Measurements from ENCODE around the gene TTC6. TPM values are rescaled to one million over a fixed set of nuclear protein-coding genes. Genes with fewer than 3 reads are reported as not detected.

Gene TTC6
- polyA plus RNA-seq, 1 donor from 2014 or later = not detected

DNA sequence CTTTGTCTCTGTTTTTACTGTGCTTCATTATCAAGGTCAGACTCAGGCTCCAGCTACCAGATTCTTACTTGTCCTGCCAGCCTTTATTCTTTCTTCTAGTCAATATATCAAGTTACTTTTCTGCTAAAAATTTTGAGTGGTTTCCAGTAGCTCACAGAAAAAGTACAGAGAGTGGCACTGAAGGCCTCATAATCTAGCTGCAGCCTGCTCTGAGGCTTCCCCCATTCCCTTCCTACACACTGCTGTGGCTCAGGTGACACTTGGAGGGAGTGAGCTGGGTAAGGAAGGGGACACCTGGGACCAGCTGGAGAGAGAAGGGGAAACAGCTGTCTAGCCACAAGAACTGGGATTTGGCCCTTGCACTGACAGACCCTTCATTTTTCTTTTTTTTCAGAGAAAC lies 25.4 kb downstream of the TTC6 start:
- TF ChIP-seq POLR2AphosphoS5 (IDR thresholded peaks at IDR 0.05) (no peak), SMC3 (conservative IDR thresholded peaks at IDR 0.05; ENCODE audit: poor library complexity) (no peak), MXI1 (conservative IDR thresholded peaks at IDR 0.05; ENCODE audit: poor library complexity, severe bottlenecking) (no peak), RAD21 (conservative IDR thresholded peaks at IDR 0.05) (no peak), EP300 (conservative IDR thresholded peaks at IDR 0.05; ENCODE audit: poor library complexity, severe bottlenecking) (no peak), TAF1 (IDR thresholded peaks at IDR 0.05; ENCODE audit: low read depth) (no peak), EZH2 (IDR thresholded peaks at IDR 0.05; ENCODE audit: borderline replicate concordance, insufficient read depth, low read length, poor library complexity, severe bottlenecking) (no peak)
- TF ChIP-seq, protein P1, sequence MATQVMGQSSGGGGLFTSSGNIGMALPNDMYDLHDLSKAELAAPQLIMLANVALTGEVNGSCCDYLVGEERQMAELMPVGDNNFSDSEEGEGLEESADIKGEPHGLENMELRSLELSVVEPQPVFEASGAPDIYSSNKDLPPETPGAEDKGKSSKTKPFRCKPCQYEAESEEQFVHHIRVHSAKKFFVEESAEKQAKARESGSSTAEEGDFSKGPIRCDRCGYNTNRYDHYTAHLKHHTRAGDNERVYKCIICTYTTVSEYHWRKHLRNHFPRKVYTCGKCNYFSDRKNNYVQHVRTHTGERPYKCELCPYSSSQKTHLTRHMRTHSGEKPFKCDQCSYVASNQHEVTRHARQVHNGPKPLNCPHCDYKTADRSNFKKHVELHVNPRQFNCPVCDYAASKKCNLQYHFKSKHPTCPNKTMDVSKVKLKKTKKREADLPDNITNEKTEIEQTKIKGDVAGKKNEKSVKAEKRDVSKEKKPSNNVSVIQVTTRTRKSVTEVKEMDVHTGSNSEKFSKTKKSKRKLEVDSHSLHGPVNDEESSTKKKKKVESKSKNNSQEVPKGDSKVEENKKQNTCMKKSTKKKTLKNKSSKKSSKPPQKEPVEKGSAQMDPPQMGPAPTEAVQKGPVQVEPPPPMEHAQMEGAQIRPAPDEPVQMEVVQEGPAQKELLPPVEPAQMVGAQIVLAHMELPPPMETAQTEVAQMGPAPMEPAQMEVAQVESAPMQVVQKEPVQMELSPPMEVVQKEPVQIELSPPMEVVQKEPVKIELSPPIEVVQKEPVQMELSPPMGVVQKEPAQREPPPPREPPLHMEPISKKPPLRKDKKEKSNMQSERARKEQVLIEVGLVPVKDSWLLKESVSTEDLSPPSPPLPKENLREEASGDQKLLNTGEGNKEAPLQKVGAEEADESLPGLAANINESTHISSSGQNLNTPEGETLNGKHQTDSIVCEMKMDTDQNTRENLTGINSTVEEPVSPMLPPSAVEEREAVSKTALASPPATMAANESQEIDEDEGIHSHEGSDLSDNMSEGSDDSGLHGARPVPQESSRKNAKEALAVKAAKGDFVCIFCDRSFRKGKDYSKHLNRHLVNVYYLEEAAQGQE (IDR thresholded peaks at IDR 0.05; ENCODE audit: borderline replicate concordance) = no peak
- TF ChIP-seq, protein P2, sequence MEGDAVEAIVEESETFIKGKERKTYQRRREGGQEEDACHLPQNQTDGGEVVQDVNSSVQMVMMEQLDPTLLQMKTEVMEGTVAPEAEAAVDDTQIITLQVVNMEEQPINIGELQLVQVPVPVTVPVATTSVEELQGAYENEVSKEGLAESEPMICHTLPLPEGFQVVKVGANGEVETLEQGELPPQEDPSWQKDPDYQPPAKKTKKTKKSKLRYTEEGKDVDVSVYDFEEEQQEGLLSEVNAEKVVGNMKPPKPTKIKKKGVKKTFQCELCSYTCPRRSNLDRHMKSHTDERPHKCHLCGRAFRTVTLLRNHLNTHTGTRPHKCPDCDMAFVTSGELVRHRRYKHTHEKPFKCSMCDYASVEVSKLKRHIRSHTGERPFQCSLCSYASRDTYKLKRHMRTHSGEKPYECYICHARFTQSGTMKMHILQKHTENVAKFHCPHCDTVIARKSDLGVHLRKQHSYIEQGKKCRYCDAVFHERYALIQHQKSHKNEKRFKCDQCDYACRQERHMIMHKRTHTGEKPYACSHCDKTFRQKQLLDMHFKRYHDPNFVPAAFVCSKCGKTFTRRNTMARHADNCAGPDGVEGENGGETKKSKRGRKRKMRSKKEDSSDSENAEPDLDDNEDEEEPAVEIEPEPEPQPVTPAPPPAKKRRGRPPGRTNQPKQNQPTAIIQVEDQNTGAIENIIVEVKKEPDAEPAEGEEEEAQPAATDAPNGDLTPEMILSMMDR (IDR thresholded peaks at IDR 0.05; ENCODE audit: poor library complexity, severe bottlenecking) = no peak
- Histone ChIP-seq H3K9me3 (ENCODE audit: low read length) (no peaks in the 10 kb centered on the region), H3K9me2 (ENCODE audit: insufficient read depth, low read length) (no peaks in the 10 kb centered on the region), H3K27ac (ENCODE audit: low read length) (no peak overlapping the region), H3K79me2 (replicated peaks; ENCODE audit: insufficient read depth, low read length) (no peaks in the 10 kb centered on the region), H3K36me3 (ENCODE audit: insufficient read depth, low read length) (no peaks in the 10 kb centered on the region), H3F3A (ENCODE audit: insufficient read depth, low read length, poor library complexity, severe bottlenecking) (no peaks in the 10 kb centered on the region), H3K4me2 (ENCODE audit: low read length) (no peak overlapping the region), H3K27me3 (ENCODE audit: insufficient read depth, low read depth, low read length) (peaks cover 31% of the 10 kb centered on the region), H2AFZ (ENCODE audit: low read depth, low read length) (no peak overlapping the region), H3K4me3 (ENCODE audit: low read length) (no peak overlapping the region), H4K20me1 (ENCODE audit: insufficient read depth) (no peaks in the 10 kb centered on the region), H3K9ac (ENCODE audit: low read length) (no peak overlapping the region)

- Histone ChIP-seq H3K27ac (ENCODE audit: low read length) (no peak overlapping the region), H3K9me3 (ENCODE audit: low read length) (no peaks in the 10 kb centered on the region), H3K4me2 (ENCODE audit: low read length) (no peak overlapping the region), H3K79me2 (replicated peaks; ENCODE audit: insufficient read depth, low read length) (no peaks in the 10 kb centered on the region), H3K9me2 (ENCODE audit: insufficient read depth, low read length) (no peaks in the 10 kb centered on the region), H3F3A (ENCODE audit: insufficient read depth, low read length, poor library complexity, severe bottlenecking) (no peaks in the 10 kb centered on the region), H3K36me3 (ENCODE audit: insufficient read depth, low read length) (no peaks in the 10 kb centered on the region), H2AFZ (ENCODE audit: low read depth, low read length) (no peak overlapping the region), H3K9ac (ENCODE audit: low read length) (no peak overlapping the region), H4K20me1 (ENCODE audit: insufficient read depth) (no peaks in the 10 kb centered on the region), H3K27me3 (ENCODE audit: insufficient read depth, low read depth, low read length) (peaks cover 31% of the 10 kb centered on the region), H3K4me3 (ENCODE audit: low read length) (peak overlapping the region; percentile 54)
- TF ChIP-seq SMC3 (conservative IDR thresholded peaks at IDR 0.05; ENCODE audit: poor library complexity) (no peak), RAD21 (conservative IDR thresholded peaks at IDR 0.05) (no peak), TAF1 (IDR thresholded peaks at IDR 0.05; ENCODE audit: low read depth) (no peak), POLR2AphosphoS5 (IDR thresholded peaks at IDR 0.05) (no peak), EP300 (conservative IDR thresholded peaks at IDR 0.05; ENCODE audit: poor library complexity, severe bottlenecking) (no peak), EZH2 (IDR thresholded peaks at IDR 0.05; ENCODE audit: borderline replicate concordance, insufficient read depth, low read length, poor library complexity, severe bottlenecking) (no peak), MXI1 (conservative IDR thresholded peaks at IDR 0.05; ENCODE audit: poor library complexity, severe bottlenecking) (no peak)
- TF ChIP-seq, protein P1 (IDR thresholded peaks at IDR 0.05; ENCODE audit: borderline replicate concordance) = no peak
- TF ChIP-seq, protein P2 (IDR thresholded peaks at IDR 0.05; ENCODE audit: poor library complexity, severe bottlenecking) = no peak
Observed at GRCh38 chr14:37622231-37622923, 26.9 kb downstream of the TTC6 start.

Measured in neural cell (in vitro differentiated cells).